ENCODE data around the gene RWDD4.
A peak's percentile ranks its signal among the peaks of the same experiment; 100 is the strongest.

The RWDD4 gene

GRCh38 chr4:183600189-183600685, 58.7 kb downstream of the RWDD4 start:
- Histone ChIP-seq H3K4me3 (ENCODE audit: low read length) (no peak overlapping the region), H3K36me3 (ENCODE audit: control insufficient read depth, insufficient read depth, low read length, severe bottlenecking) (no peaks in the 10 kb centered on the region), H3K4me1 (ENCODE audit: control insufficient read depth, insufficient read depth, low read length) (peaks cover 4% of the 10 kb centered on the region), H3K27me3 (replicated peaks; ENCODE audit: control insufficient read depth, insufficient read depth, low read length) (no peaks in the 10 kb centered on the region), H3K9me3 (ENCODE audit: control insufficient read depth, low read length) (peaks cover 7% of the 10 kb centered on the region), H3K9ac (ENCODE audit: low read length) (no peak overlapping the region)
- DNase-seq (ENCODE audit: low read depth) = no peak

- DNase-seq (ENCODE audit: low read depth) = no peak
- peaks cover 7% of the 10 kb centered on the region for H3K9me3 ChIP-seq (ENCODE audit: control insufficient read depth, low read length)
- H3K9ac ChIP-seq (ENCODE audit: low read length) = no peak overlapping the region
- H3K27me3 ChIP-seq (replicated peaks; ENCODE audit: control insufficient read depth, insufficient read depth, low read length) = no peaks in the 10 kb centered on the region
- H3K36me3 ChIP-seq (ENCODE audit: control insufficient read depth, insufficient read depth, low read length, severe bottlenecking) = no peaks in the 10 kb centered on the region
- H3K4me1 ChIP-seq (ENCODE audit: control insufficient read depth, insufficient read depth, low read length) = peaks cover 4% of the 10 kb centered on the region
- no peak overlapping the region for H3K4me3 ChIP-seq (ENCODE audit: low read length)
Measured at GRCh38 chr4:183599690-183600089, 59.3 kb downstream of the RWDD4 start.

- no peak for DNase-seq (ENCODE audit: low read depth)
- Histone ChIP-seq H3K4me3 (ENCODE audit: low read length) (no peak overlapping the region), H3K9me3 (ENCODE audit: control insufficient read depth, low read length) (peaks cover 7% of the 10 kb centered on the region), H3K27me3 (replicated peaks; ENCODE audit: control insufficient read depth, insufficient read depth, low read length) (no peaks in the 10 kb centered on the region), H3K9ac (ENCODE audit: low read length) (no peak overlapping the region), H3K4me1 (ENCODE audit: control insufficient read depth, insufficient read depth, low read length) (peaks cover 4% of the 10 kb centered on the region), H3K36me3 (ENCODE audit: control insufficient read depth, insufficient read depth, low read length, severe bottlenecking) (no peaks in the 10 kb centered on the region)
Measured at GRCh38 chr4:183599284-183599683, 59.7 kb downstream of the RWDD4 start.

GRCh38 chr4:183596067-183596757, 62.8 kb downstream of the RWDD4 start:
- DNase-seq (ENCODE audit: low read depth) = no peak
- Histone ChIP-seq H3K4me3 (ENCODE audit: low read length) (no peak overlapping the region), H3K4me1 (ENCODE audit: control insufficient read depth, insufficient read depth, low read length) (peaks cover 3% of the 10 kb centered on the region), H3K36me3 (ENCODE audit: control insufficient read depth, insufficient read depth, low read length, severe bottlenecking) (no peaks in the 10 kb centered on the region), H3K27me3 (replicated peaks; ENCODE audit: control insufficient read depth, insufficient read depth, low read length) (no peaks in the 10 kb centered on the region), H3K9ac (ENCODE audit: low read length) (no peak overlapping the region), H3K9me3 (ENCODE audit: control insufficient read depth, low read length) (peaks cover 7% of the 10 kb centered on the region)

DNA sequence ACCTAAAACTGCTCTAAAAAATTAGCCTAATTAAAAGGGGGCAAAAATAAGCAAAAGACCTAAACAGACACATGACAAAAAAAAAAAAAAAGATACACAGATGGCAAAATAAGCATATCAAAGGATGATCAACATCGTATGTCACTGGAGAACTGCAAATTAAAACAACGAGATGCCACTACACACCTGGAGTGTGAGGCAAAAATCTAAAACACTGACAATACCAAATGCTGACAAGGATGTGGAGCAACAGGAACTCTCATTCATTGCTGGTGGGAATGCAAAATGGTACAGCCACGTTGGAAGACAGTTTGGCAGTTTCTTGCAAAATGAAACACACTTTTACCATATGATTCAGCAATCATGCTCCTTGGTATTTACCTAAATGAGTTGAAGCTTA, 64.2 kb downstream of the RWDD4 start:
- Histone ChIP-seq H3K36me3 (ENCODE audit: control insufficient read depth, insufficient read depth, low read length, severe bottlenecking) (no peaks in the 10 kb centered on the region), H3K27me3 (replicated peaks; ENCODE audit: control insufficient read depth, insufficient read depth, low read length) (no peaks in the 10 kb centered on the region), H3K9me3 (ENCODE audit: control insufficient read depth, low read length) (peaks cover 7% of the 10 kb centered on the region), H3K4me1 (ENCODE audit: control insufficient read depth, insufficient read depth, low read length) (peaks cover 10% of the 10 kb centered on the region), H3K9ac (ENCODE audit: low read length) (no peak overlapping the region), H3K4me3 (ENCODE audit: low read length) (no peak overlapping the region)
- no peak for DNase-seq (ENCODE audit: low read depth)

GRCh38 chr4:183591301-183591700, 67.7 kb downstream of the RWDD4 start:
- H3K9me3 ChIP-seq (ENCODE audit: control insufficient read depth, low read length) = no peaks in the 10 kb centered on the region
- no peak overlapping the region for H3K9ac ChIP-seq (ENCODE audit: low read length)
- peak; percentile 14 for DNase-seq (ENCODE audit: low read depth)
- H3K27me3 ChIP-seq (replicated peaks; ENCODE audit: control insufficient read depth, insufficient read depth, low read length) = no peaks in the 10 kb centered on the region
- no peak overlapping the region for H3K4me3 ChIP-seq (ENCODE audit: low read length)
- H3K4me1 ChIP-seq (ENCODE audit: control insufficient read depth, insufficient read depth, low read length) = peaks cover 35% of the 10 kb centered on the region
- H3K36me3 ChIP-seq (ENCODE audit: control insufficient read depth, insufficient read depth, low read length, severe bottlenecking) = no peaks in the 10 kb centered on the region
